ENCODE data around the gene MT1X. TPM values are rescaled to one million over a fixed set of nuclear protein-coding genes. Genes with fewer than 3 reads are reported as not detected.
A peak's percentile ranks its signal among the peaks of the same experiment; 100 is the strongest.

The MT1X gene
- total RNA-seq, 2 donors from 2014 or later = 22.0 to 22.1 TPM

DNA sequence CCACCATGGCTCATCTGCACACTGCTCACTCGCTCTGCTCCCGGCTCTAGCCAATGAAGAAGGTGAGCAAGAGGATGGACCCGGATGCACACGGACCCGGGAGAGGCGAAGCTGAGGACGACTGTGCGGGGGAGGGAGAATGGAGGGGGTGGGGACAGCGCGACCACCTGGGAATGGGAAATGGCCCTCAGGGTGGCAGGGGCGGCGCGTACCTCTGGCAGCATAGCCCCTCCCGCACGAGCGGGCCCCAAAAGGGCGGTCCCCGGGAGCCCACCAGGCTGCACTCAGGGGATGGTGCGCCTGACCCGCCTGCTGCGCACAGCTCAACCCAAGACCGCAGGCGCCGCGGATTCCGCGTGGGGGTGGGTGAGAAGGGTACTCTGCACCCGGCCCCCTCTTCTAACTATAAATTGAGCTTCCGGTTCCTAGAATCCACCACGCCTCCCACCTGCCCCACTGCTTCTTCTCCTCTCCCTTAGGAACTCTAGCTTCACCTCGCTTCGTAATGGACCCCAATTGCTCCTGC lies 6.5 kb upstream of the MT1X start:
- H3K27me3 Mint-ChIP-seq = peaks cover 30% of the 10 kb centered on the region
- peak overlapping the region; percentile 89 for H3K27ac Mint-ChIP-seq
- peaks cover 6% of the 10 kb centered on the region for H3K4me1 Mint-ChIP-seq
- peak; percentile 80 for ATAC-seq
- H3K4me3 Mint-ChIP-seq = peak overlapping the region; percentile 83
- no peaks in the 10 kb centered on the region for H3K36me3 Mint-ChIP-seq (ENCODE audit: low read depth)
- DNase-seq = no peak
- no peaks in the 10 kb centered on the region for H3K9me3 ChIP-seq (ENCODE audit: control insufficient read depth, low read length, poor library complexity, severe bottlenecking)

DNA sequence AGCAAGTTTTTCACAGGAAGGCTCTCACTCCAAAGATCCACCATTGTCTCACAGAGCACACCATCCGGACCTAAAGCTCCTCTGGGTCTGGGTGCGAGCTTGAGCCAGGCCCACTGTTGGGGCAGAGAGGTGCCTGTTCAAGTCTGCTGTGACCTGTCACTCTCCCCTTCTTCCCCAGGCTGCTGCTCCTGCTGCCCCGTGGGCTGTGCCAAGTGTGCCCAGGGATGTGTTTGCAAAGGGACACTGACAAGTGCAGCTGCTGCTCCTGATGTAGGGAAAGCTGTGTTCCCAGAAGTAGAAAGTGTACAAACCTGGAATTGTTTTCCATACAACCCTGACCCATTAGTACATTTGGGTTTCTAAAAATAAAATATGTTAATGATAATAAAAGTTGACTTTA lies 4.8 kb upstream of the MT1X start:
- peaks cover 6% of the 10 kb centered on the region for H3K4me1 Mint-ChIP-seq

DNA sequence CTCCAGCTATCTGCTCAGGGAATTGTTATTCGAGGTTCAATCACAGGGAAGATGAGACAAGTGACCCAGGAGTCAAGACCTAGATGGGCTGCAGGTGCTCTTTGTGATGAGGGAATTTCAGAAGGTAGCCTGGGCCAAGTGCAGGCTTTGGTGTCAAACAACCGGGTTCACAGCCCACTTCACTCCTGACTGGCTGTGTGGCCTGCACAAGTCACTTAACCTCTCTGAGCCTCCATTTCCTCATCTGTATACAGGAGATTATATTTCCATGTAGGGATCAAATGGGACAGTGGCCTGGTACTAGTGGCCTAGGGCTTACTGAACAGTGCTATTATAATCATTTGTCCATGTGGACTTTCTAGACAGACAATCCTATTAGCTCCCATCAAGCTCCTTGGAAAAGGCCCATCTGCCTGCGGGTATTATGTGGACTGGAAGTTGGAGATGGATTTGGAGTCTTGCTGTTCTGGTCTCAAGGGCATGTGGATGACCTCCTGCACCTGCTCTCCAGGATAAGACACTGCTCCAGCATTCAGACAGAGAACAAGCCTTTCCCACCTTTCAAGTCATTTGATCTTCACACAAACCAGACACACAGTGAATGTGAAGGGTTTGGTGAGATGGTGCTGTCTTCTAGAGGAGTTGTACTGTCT lies 3.1 kb upstream of the MT1X start:
- no peaks in the 10 kb centered on the region for H3K9me3 ChIP-seq (ENCODE audit: control insufficient read depth, low read length, poor library complexity, severe bottlenecking)
- Mint-ChIP-seq H3K36me3 (ENCODE audit: low read depth) (no peaks in the 10 kb centered on the region), H3K27ac (no peak overlapping the region), H3K4me3 (no peak overlapping the region), H3K4me1 (peaks cover 13% of the 10 kb centered on the region), H3K27me3 (peaks cover 13% of the 10 kb centered on the region)
- ATAC-seq = no peak
- DNase-seq = no peak

More for the DNA sequence above, 4.8 kb upstream of the MT1X start:
- ATAC-seq (no peak), DNase-seq (no peak)
- Mint-ChIP-seq H3K4me3 (no peak overlapping the region), H3K36me3 (ENCODE audit: low read depth) (no peaks in the 10 kb centered on the region), H3K27ac (no peak overlapping the region), H3K27me3 (peaks cover 24% of the 10 kb centered on the region)
- no peaks in the 10 kb centered on the region for H3K9me3 ChIP-seq (ENCODE audit: control insufficient read depth, low read length, poor library complexity, severe bottlenecking)

DNA sequence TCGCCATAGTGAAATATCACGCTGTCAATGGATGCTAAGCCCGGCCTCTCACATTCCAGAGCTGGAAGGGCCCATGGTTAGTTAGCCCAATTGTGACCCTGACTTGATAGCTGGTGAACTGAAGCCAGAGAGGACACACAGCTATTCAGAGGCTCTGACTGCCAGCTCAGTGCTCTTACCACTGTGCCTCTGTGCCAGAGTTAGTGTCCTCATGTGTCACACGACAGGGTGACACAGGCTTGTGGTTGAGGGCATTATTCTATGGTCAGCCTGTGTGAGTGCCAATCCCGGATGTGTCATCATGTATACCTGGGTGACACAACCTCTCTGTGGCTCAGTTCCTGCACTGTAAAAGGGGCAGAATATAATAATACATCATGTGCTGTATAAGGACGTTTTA lies 2.5 kb upstream of the MT1X start:
- Mint-ChIP-seq H3K27ac (no peak overlapping the region), H3K4me3 (no peak overlapping the region), H3K27me3 (peaks cover 10% of the 10 kb centered on the region), H3K4me1 (peaks cover 15% of the 10 kb centered on the region), H3K36me3 (ENCODE audit: low read depth) (no peaks in the 10 kb centered on the region)
- no peaks in the 10 kb centered on the region for H3K9me3 ChIP-seq (ENCODE audit: control insufficient read depth, low read length, poor library complexity, severe bottlenecking)
- ATAC-seq (no peak), DNase-seq (no peak)

DNA sequence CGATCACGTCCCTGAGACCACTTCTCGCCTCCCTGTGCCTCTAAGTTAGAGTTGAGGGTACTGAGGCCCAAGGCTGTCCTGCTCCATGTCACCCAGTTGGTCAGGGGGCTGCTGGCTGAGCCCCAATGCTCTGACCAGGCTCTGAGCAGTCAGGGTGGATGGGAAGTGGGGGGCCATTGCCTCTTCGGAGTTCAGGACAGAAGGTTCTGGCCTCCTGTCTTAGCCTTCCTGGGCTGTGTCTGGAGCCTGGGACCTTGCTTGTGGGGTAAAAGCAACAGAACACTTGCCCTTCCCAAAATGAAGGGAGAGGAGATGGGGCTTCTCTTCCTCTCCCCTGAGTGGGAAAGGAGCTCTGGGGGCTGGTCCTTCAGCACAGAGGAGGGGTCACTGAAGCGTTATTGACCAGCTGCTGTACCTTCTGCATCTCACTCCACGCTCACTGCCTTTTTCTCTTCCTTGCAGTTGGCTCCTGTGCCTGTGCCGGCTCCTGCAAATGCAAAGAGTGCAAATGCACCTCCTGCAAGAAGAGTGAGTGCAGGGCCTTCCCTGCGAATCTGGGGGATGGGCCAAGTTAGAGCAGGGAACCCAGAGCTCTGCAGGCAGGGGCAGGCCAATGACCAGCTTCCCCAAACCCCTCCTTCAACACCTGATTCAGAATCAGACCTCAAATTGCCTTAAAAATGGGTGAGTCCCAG lies 580 bp downstream of the MT1X start:
- no peaks in the 10 kb centered on the region for H3K27me3 Mint-ChIP-seq
- H3K36me3 Mint-ChIP-seq (ENCODE audit: low read depth) = peaks cover 2% of the 10 kb centered on the region
- DNase-seq (no peak), ATAC-seq (no peak)
- peak overlapping the region; percentile 92 for H3K4me3 Mint-ChIP-seq
- H3K4me1 Mint-ChIP-seq = peaks cover 12% of the 10 kb centered on the region
- H3K9me3 ChIP-seq (ENCODE audit: control insufficient read depth, low read length, poor library complexity, severe bottlenecking) = no peaks in the 10 kb centered on the region
- peak overlapping the region; percentile 94 for H3K27ac Mint-ChIP-seq

DNA sequence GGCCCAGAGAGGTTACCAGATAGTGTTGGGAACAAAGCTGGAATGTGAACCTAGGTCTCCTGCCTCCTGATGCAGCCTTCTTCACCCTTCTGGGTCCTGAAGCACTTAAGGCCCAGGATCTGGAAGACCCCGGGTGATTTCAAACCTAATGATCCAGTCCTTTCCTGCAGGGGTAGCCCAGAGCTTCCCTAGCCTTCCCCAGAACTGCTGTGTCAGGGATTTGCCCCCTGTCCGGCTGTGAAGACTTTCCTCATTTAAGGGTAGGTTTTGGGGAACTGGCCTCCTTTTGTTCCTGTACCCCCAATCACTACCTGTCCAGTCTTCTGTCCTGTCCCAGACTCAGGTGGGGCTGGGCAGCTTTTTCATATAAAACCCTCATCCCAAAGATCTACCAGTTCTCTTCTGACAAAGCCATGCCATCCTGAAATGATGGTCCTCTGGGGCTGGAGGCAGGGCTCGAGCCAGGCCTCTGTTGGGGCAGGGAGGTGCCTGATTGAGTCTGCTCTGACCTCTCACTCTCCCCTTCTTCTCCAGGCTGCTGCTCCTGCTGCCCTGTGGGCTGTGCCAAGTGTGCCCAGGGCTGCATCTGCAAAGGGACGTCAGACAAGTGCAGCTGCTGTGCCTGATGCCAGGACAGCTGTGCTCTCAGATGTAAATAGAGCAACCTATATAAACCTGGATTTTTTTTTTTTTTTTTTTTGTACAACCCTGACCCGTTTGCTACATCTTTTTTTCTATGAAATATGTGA lies 1.3 kb downstream of the MT1X start:
- no peaks in the 10 kb centered on the region for H3K9me3 ChIP-seq (ENCODE audit: control insufficient read depth, low read length, poor library complexity, severe bottlenecking)
- DNase-seq (no peak), ATAC-seq (no peak)
- H3K27ac Mint-ChIP-seq = peak overlapping the region; percentile 94
- peak overlapping the region; percentile 92 for H3K4me3 Mint-ChIP-seq
- H3K36me3 Mint-ChIP-seq (ENCODE audit: low read depth) = peaks cover 4% of the 10 kb centered on the region
- H3K4me1 Mint-ChIP-seq = peaks cover 12% of the 10 kb centered on the region
- no peaks in the 10 kb centered on the region for H3K27me3 Mint-ChIP-seq

DNA sequence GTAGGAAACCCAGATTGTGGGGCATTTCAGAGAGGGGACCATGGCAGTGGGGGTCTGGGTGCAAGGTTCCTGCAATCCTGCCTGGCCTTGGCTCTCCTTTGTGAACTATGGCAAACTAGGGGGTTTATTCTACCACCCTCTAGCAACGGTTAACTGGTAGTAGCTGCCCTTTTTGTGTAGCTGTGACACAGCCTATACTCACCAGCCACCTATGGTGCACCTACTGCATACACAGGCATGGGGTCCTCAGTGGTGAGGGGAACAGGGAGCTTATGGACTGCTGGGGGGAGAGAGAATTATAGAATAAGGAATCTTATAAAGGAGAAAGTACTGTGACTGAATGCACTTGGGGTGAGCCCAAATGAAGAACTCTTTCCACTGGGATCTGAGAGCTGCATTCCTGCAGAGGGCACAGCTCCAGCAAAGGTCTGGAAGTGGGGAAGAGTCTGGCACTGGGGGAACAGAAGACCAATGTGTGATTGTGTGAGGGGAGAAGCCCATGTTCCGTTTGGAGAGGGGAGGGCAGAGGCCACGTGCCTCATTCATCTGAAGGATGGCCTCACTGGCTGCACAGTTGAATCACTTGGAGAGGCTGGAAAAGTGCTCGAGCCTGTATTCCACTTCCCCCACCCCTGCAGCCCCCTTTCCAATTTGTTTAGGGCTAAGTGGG lies 2.1 kb downstream of the MT1X start:
- Mint-ChIP-seq H3K4me3 (no peak overlapping the region), H3K36me3 (ENCODE audit: low read depth) (peaks cover 4% of the 10 kb centered on the region), H3K27ac (peak overlapping the region; percentile 94), H3K27me3 (no peaks in the 10 kb centered on the region), H3K4me1 (peaks cover 12% of the 10 kb centered on the region)
- DNase-seq = no peak
- H3K9me3 ChIP-seq (ENCODE audit: control insufficient read depth, low read length, poor library complexity, severe bottlenecking) = no peaks in the 10 kb centered on the region
- no peak for ATAC-seq

DNA sequence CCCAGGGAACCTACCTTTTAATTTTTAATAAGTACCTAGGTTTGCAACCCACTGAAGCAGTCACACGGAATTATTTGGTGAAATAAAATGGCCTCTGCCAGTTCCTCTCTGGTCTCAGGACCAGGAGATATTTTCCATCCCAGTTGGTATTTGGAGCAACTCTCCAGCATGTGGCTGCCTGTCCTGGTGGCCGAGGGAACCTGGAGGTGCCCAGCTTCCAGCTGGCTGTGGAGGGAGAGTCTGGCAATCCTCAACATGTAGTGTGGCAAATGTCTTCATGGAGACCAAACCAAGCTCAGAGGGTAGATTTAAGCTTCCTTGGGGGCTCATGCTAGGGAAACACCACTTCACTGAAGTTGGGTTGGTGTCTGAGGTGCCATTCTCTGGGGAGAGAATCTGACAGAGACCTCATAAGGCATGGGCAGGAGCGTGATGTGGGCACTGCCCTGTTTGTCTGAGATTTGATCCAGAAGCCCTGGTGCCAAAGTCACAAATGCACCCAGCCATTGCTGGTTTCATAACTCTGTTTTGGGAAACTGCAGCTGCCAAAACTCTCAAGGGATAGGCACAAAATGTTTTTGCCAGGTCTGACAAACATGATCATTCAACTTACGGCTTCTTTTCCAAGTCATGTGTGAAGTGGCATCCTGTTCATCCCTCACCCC lies 2.8 kb downstream of the MT1X start:
- Mint-ChIP-seq H3K27me3 (no peaks in the 10 kb centered on the region), H3K27ac (no peak overlapping the region), H3K36me3 (ENCODE audit: low read depth) (peaks cover 4% of the 10 kb centered on the region), H3K4me3 (no peak overlapping the region), H3K4me1 (peaks cover 12% of the 10 kb centered on the region)
- H3K9me3 ChIP-seq (ENCODE audit: control insufficient read depth, low read length, poor library complexity, severe bottlenecking) = no peaks in the 10 kb centered on the region
- ATAC-seq = no peak
- no peak for DNase-seq

DNA sequence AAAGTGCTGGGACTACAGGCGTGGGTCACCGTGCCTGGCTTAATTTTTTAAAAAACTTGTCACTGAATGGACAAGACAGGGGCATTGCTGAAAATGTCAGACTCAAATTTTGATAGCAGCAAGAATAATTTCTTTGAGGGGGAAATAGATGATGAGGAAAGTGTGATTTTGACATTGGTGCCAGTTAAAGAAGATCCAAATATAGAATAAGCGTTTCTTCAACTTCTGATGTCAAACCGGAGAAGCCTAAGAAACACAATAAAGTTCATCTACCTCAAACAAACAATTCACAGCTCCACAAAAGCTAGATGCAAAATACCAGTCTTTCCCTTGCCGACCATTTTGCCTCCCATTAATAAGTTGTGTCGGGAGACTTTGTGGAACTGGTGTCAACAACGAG lies 4.5 kb downstream of the MT1X start:
- no peaks in the 10 kb centered on the region for H3K9me3 ChIP-seq (ENCODE audit: control insufficient read depth, low read length, poor library complexity, severe bottlenecking)
- no peak overlapping the region for H3K27ac Mint-ChIP-seq
- DNase-seq (no peak), ATAC-seq (no peak)
- H3K36me3 Mint-ChIP-seq (ENCODE audit: low read depth) = peaks cover 4% of the 10 kb centered on the region
- H3K4me1 Mint-ChIP-seq = peaks cover 12% of the 10 kb centered on the region
- H3K27me3 Mint-ChIP-seq = no peaks in the 10 kb centered on the region
- no peak overlapping the region for H3K4me3 Mint-ChIP-seq

DNA sequence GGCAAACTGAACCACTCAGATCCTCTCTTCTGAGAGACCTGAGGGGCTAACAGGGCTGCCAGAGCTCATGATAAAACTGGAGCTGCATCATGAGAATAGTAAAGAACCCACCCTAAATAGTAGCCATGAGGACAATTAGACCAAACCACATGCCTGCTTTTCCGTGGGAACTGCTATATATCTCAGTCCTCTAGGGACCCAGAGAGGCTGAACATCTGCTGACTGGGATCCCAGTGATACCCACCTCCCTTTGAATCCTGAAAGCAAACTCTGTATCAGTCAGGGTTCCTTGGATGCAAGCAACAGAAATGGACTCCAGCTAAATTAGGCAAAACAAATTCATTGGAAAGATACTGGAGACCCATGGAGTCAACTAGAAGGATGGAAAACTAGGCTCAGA lies 6.5 kb downstream of the MT1X start:
- ATAC-seq = no peak
- H3K4me3 Mint-ChIP-seq = no peak overlapping the region
- no peaks in the 10 kb centered on the region for H3K9me3 ChIP-seq (ENCODE audit: control insufficient read depth, low read length, poor library complexity, severe bottlenecking)
- DNase-seq = no peak
- H3K27ac Mint-ChIP-seq = no peak overlapping the region
- no peaks in the 10 kb centered on the region for H3K27me3 Mint-ChIP-seq
- peaks cover 7% of the 10 kb centered on the region for H3K4me1 Mint-ChIP-seq
- peaks cover 4% of the 10 kb centered on the region for H3K36me3 Mint-ChIP-seq (ENCODE audit: low read depth)

DNA sequence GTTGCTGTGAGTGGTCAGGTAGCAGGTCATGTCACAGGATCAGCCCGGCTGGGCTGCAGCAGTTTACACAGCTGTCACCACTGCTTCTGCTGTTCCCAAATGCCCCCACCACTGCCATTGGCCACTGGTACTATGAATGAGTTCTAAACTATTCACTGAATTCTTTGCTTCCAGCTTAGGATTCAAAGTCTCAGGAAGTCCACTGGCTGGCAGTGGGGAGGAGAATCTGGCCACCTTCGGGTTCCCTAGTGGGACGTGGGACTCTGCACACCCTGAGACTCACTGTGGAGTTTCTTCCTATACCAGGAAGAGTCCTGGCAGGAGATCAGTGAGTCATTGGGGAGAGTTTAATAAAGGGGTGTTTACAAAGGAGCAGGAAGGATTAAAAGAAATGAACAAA lies 6.9 kb downstream of the MT1X start:
- DNase-seq (no peak), ATAC-seq (no peak)
- Mint-ChIP-seq H3K27me3 (no peaks in the 10 kb centered on the region), H3K36me3 (ENCODE audit: low read depth) (peaks cover 4% of the 10 kb centered on the region), H3K4me3 (no peak overlapping the region), H3K27ac (no peak overlapping the region), H3K4me1 (peaks cover 4% of the 10 kb centered on the region)
- no peaks in the 10 kb centered on the region for H3K9me3 ChIP-seq (ENCODE audit: control insufficient read depth, low read length, poor library complexity, severe bottlenecking)

DNA sequence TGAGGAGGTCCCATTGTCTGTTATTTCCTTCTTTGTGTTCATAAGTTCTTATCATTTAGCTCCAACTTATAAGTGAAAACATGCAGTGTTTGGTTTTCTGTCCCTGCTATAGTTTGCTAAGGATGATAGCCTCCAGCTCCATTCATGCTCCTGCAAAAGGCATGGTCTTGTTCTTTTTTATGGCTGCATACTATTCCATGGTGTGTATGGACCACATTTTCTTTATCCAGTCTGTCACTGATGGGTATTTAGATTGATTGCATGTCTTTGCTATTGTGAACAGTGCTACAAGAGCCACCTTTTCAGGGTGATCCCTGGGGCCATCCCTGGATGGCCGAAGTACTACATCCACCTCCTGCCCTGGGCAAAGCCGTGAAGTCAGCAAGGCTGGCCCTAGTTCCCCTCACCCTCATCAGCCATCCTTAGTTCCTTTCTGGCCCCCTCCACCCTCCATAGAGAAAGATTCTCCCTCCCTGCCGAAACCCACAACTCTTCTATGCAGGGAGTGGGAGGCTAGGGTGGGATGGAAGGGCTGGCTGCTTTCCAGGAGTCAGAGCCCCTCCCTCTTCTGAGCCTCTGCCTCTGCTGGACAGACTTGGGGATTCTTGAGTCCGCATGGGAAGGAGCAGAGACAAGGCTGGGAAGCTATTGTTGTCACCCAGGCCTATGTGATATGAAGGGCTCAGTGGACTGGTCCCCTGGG lies 8.3 kb downstream of the MT1X start:
- no peaks in the 10 kb centered on the region for H3K9me3 ChIP-seq (ENCODE audit: control insufficient read depth, low read length, poor library complexity, severe bottlenecking)
- H3K27me3 Mint-ChIP-seq = no peaks in the 10 kb centered on the region
- no peak for ATAC-seq
- peaks cover 4% of the 10 kb centered on the region for H3K36me3 Mint-ChIP-seq (ENCODE audit: low read depth)
- no peak overlapping the region for H3K4me3 Mint-ChIP-seq
- no peak overlapping the region for H3K27ac Mint-ChIP-seq
- H3K4me1 Mint-ChIP-seq = no peaks in the 10 kb centered on the region
- DNase-seq = no peak
